Panc1 (cell line): ENCODE measurements around the gene TFAP2A. TPM values are rescaled to one million over a fixed set of nuclear protein-coding genes. Genes with fewer than 3 reads are reported as not detected.

Source experiments
- ATAC-seq: fragments of 200-7000 bp; cut with Tn5 transposase; 2 replicates; pipeline ENCODE4 v1.9.1; 2020; ENCODE audit warnings: mild to moderate bottlenecking, moderate library complexity
- BruUV-seq: library from RNA; stranded (reverse); fragments of 400-500 nt; replicated peaks from 2 replicates; lab custom pipeline; 2021; lab: Mats Ljungman, UMichigan
- CTCF ChIA-PET: fragments of 300-600 bp; sonication (Branson Sonifier 250); formaldehyde crosslinking; loops from one replicate; lab custom pipeline; 2022; ENCODE audit warnings: antibody characterized with exemption; lab: Charles Lee
- POLR2A ChIA-PET: fragments of 300-600 bp; sonication (Branson Sonifier 250); formaldehyde crosslinking; loops from one replicate; lab custom pipeline; 2022; ENCODE audit warnings: antibody characterized with exemption; lab: Charles Lee
- DNase-seq: peaks from one replicate; pipeline ENCODE4 v3.0.0-alpha.2; 2010; ENCODE audit warnings: low read depth, low spot score
- H3K27ac ChIP-seq: 2 replicates; pipeline ENCODE4 v1.5.1; 2011; ENCODE audit warnings: mild to moderate bottlenecking, low read length, inconsistent platforms
- H3K27me3 ChIP-seq: fragments of 200-500 bp; sonication (Bioruptor generic); 2 replicates; pipeline ENCODE4 v1.6.0; 2014; ENCODE audit warnings: low read length, inconsistent platforms; ENCODE audit not compliant: control insufficient read depth, insufficient read depth
- H3K36me3 ChIP-seq: fragments of 200-500 bp; sonication (Bioruptor generic); 2 replicates; pipeline ENCODE4 v1.5.1; 2014; ENCODE audit warnings: inconsistent platforms, mild to moderate bottlenecking, low read length, moderate library complexity; ENCODE audit not compliant: control insufficient read depth, insufficient read depth
- H3K4me1 ChIP-seq: 2 replicates; pipeline ENCODE4 v1.5.1; 2011; ENCODE audit warnings: inconsistent platforms, mild to moderate bottlenecking, low read length, moderate library complexity; ENCODE audit not compliant: control insufficient read depth, insufficient read depth
- H3K4me3 ChIP-seq, 2 experiments: 2 replicates each; pipeline ENCODE4 v1.5.1; 2011 to 2012; ENCODE audit warnings: low read depth in 2 of 2, low read length in 2 of 2, mild to moderate bottlenecking in 2 of 2, inconsistent platforms in 1 of 2, moderate library complexity in 1 of 2
- H3K9me3 ChIP-seq: fragments of 200-500 bp; sonication (Bioruptor generic); 2 replicates; pipeline ENCODE4 v1.5.1; 2014; ENCODE audit warnings: low read depth, mild to moderate bottlenecking, inconsistent platforms, low read length, moderate library complexity; ENCODE audit not compliant: control insufficient read depth, insufficient read depth
- CTCF ChIP-seq: fragments of 450-650 bp; IDR thresholded peaks from 2 replicates; pipeline ENCODE4 v1.5.1; 2017; ENCODE audit warnings: mild to moderate bottlenecking
- POLR2AphosphoS5 ChIP-seq: IDR thresholded peaks from 2 replicates; pipeline ENCODE4 v1.6.1; 2012; ENCODE audit warnings: mild to moderate bottlenecking, low read depth, low read length, moderate library complexity
- REST ChIP-seq, 2 experiments: IDR thresholded peaks; 2 replicates each; pipeline ENCODE4 v1.6.1; 2011 to 2012; ENCODE audit warnings: low read depth in 2 of 2, control low read depth in 1 of 2, low read length in 1 of 2, mild to moderate bottlenecking in 1 of 2, moderate library complexity in 1 of 2; ENCODE audit not compliant: insufficient read depth in 1 of 2
- SIN3A ChIP-seq: IDR thresholded peaks from 2 replicates; pipeline ENCODE4 v1.6.1; 2012; ENCODE audit warnings: low read depth, mild to moderate bottlenecking, low read length, moderate library complexity, borderline replicate concordance; ENCODE audit not compliant: insufficient read depth
- TCF7L2 ChIP-seq: IDR thresholded peaks from 2 replicates; pipeline ENCODE4 v1.6.1; 2011; ENCODE audit warnings: mild to moderate bottlenecking, low read depth, low read length, inconsistent platforms
- in situ Hi-C: cut with HindIII; loops from 2 replicates; pipeline ENCODE4 v1.10.0; 2016; ENCODE audit warnings: low sequenced_read_pairs, low pct_unique_long_range_greater_than_20kb
- intact Hi-C: fragments of 100-400 bp; cut with micrococcal nuclease; formaldehyde crosslinking; loops from one replicate; pipeline ENCODE4 v1.10.0; 2022; ENCODE audit not compliant: unreplicated experiment
- total RNA-seq: library from RNA; stranded (reverse); gene quantifications from one replicate; pipeline ENCODE4 v1.2.1, GENCODE V29; 2021; ENCODE audit not compliant: unreplicated experiment

The TFAP2A gene
- total RNA-seq, 1 experiment from 2014 or later = 83.9 TPM

GRCh38 chr6:10375391-10375969 lies 39.4 kb downstream of the TFAP2A start:
- Histone ChIP-seq H3K36me3 (no peaks in the 10 kb centered on the region), H3K4me3 (no peak overlapping the region), H3K27me3 (no peaks in the 10 kb centered on the region), H3K27ac (peak overlapping the region; percentile 64), H3K4me1 (peaks cover 35% of the 10 kb centered on the region), H3K9me3 (no peaks in the 10 kb centered on the region)
- TF ChIP-seq CTCF = no peak
- TF ChIP-seq TCF7L2 = no peak
- no peak for TF ChIP-seq SIN3A
- no peak for TF ChIP-seq POLR2AphosphoS5
- TF ChIP-seq REST (IDR thresholded peaks at IDR 0.05; ENCODE audit: insufficient read depth in 1 of 2, low read depth in 2 of 2, low read length in 1 of 2) = no peak
- ChIA-PET CTCF (interaction anchor here (0.6 kb wide), 2 partner anchors 30 to 359 kb away, joined by 3 to 7 read pairs; no protein-coding TSS in a partner anchor), POLR2A (no interaction called here)
- peak; percentile 41 for ATAC-seq
- in situ Hi-C loops (no loop called here), intact Hi-C loops (no loop called here)
- DNase-seq = no peak
- no TSS peak for BruUV-seq

GRCh38 chr6:10373642-10374359 lies 41.1 kb downstream of the TFAP2A start:
- CTCF ChIA-PET = no interaction called here
- peaks cover 39% of the 10 kb centered on the region for H3K4me1 ChIP-seq

More at GRCh38 chr6:10373642-10374359, 41.1 kb downstream of the TFAP2A start:
- Histone ChIP-seq H3K4me3 (no peak overlapping the region), H3K27ac (peak overlapping the region; percentile 76), H3K27me3 (no peaks in the 10 kb centered on the region), H3K9me3 (no peaks in the 10 kb centered on the region), H3K36me3 (no peaks in the 10 kb centered on the region)
- in situ Hi-C loops = no loop called here
- TF ChIP-seq CTCF (no peak), REST (IDR thresholded peaks at IDR 0.05; ENCODE audit: insufficient read depth in 1 of 2, low read depth in 2 of 2, low read length in 1 of 2) (no peak), POLR2AphosphoS5 (no peak), TCF7L2 (no peak), SIN3A (no peak)
- BruUV-seq = no TSS peak
- POLR2A ChIA-PET = interaction anchor here (0.5 to 0.9 kb wide), 3 partner anchors 27 to 275 kb away, joined by 3 to 4 read pairs (median 3); partner anchors contain the start of gene TFAP2A
- ATAC-seq = peak; percentile 82
- intact Hi-C loops = no loop called here
- DNase-seq = peak; percentile 56
